Trophoblast cell (in vitro differentiated cells and primary cell): Measurements from ENCODE around the gene TMEM174.
A peak's percentile ranks its signal among the peaks of the same experiment; 100 is the strongest.

Experiments
- DNase-seq, 2 donors: peaks; one replicate each; pipeline ENCODE4 v3.0.0-alpha.2; 2016
- H2AFZ ChIP-seq: 2 replicates; pipeline ENCODE4 v1.6.1; 2013; ENCODE audit warnings: low read length, moderate library complexity, mild to moderate bottlenecking; ENCODE audit not compliant: insufficient read depth, poor library complexity
- H2AK5ac ChIP-seq: 2 replicates; pipeline ENCODE4 v1.6.1; 2013; ENCODE audit warnings: mild to moderate bottlenecking, low read length
- H2BK120ac ChIP-seq: 2 replicates; pipeline ENCODE4 v1.6.1; 2013; ENCODE audit warnings: low read length, mild to moderate bottlenecking, moderate library complexity; ENCODE audit not compliant: insufficient read depth, poor library complexity
- H2BK12ac ChIP-seq: 2 replicates; pipeline ENCODE4 v1.6.1; 2013; ENCODE audit warnings: mild to moderate bottlenecking, low read length, moderate library complexity
- H2BK5ac ChIP-seq: 2 replicates; pipeline ENCODE4 v1.6.1; 2013; ENCODE audit warnings: low read length, low read depth, moderate library complexity, mild to moderate bottlenecking; ENCODE audit not compliant: poor library complexity
- H3K14ac ChIP-seq: 2 replicates; pipeline ENCODE4 v1.6.1; 2013; ENCODE audit warnings: mild to moderate bottlenecking, low read length
- H3K18ac ChIP-seq: 2 replicates; pipeline ENCODE4 v1.6.1; 2013; ENCODE audit warnings: mild to moderate bottlenecking, low read length
- H3K23ac ChIP-seq: 2 replicates; pipeline ENCODE4 v1.6.1; 2013; ENCODE audit warnings: low read length
- H3K27ac ChIP-seq: 2 replicates; pipeline ENCODE4 v1.5.1; 2013; ENCODE audit warnings: low read depth, mild to moderate bottlenecking, inconsistent platforms, low read length, moderate library complexity
- H3K27me3 ChIP-seq: 2 replicates; pipeline ENCODE4 v1.6.1; 2013; ENCODE audit warnings: inconsistent platforms, mild to moderate bottlenecking, low read length, moderate library complexity; ENCODE audit not compliant: insufficient read depth
- H3K36me3 ChIP-seq, 2 experiments: 1 replicate in 1 of 2; 2 replicates in 1 of 2; pipeline ENCODE4 v1.6.1; 2013; ENCODE audit warnings: low read length in 2 of 2, mild to moderate bottlenecking in 2 of 2, moderate library complexity in 1 of 2; ENCODE audit not compliant: insufficient read depth in 2 of 2, control insufficient read depth in 1 of 2
- H3K4ac ChIP-seq: 2 replicates; pipeline ENCODE4 v1.6.1; 2013; ENCODE audit warnings: low read depth, mild to moderate bottlenecking, low read length, moderate library complexity
- H3K4me1 ChIP-seq, 2 experiments: 1 replicate in 1 of 2; 2 replicates in 1 of 2; pipeline ENCODE4 v1.6.1; 2013; ENCODE audit warnings: low read length in 2 of 2, mild to moderate bottlenecking in 2 of 2, moderate library complexity in 1 of 2; ENCODE audit not compliant: insufficient read depth in 2 of 2, control insufficient read depth in 1 of 2
- H3K4me2 ChIP-seq: 2 replicates; pipeline ENCODE4 v1.6.1; 2013; ENCODE audit warnings: inconsistent platforms, mild to moderate bottlenecking, low read length, moderate library complexity
- H3K4me3 ChIP-seq: 2 replicates; pipeline ENCODE4 v1.5.1; 2013; ENCODE audit warnings: mild to moderate bottlenecking, low read depth, low read length, inconsistent platforms
- H3K79me1 ChIP-seq: one replicate; pipeline ENCODE4 v1.6.1; 2013; ENCODE audit warnings: low read length
- H3K79me2 ChIP-seq: 2 replicates; pipeline ENCODE4 v1.6.1; 2013; ENCODE audit warnings: low read length, mild to moderate bottlenecking; ENCODE audit not compliant: control insufficient read depth, insufficient read depth, poor library complexity
- H3K9ac ChIP-seq: 2 replicates; pipeline ENCODE4 v1.6.1; 2013; ENCODE audit warnings: mild to moderate bottlenecking, low read length
- H3K9me3 ChIP-seq: 2 replicates; pipeline ENCODE4 v1.6.1; 2013; ENCODE audit warnings: low read depth, mild to moderate bottlenecking, control low read depth, inconsistent platforms, low read length; ENCODE audit not compliant: insufficient read depth
- H4K12ac ChIP-seq: 2 replicates; pipeline ENCODE4 v1.6.1; 2013; ENCODE audit warnings: low read depth, mild to moderate bottlenecking, low read length, moderate library complexity
- H4K8ac ChIP-seq: 2 replicates; pipeline ENCODE4 v1.6.1; 2013; ENCODE audit warnings: low read depth, mild to moderate bottlenecking, low read length, moderate library complexity
- H4K91ac ChIP-seq: one replicate; pipeline ENCODE4 v1.6.1; 2013; ENCODE audit warnings: low read depth, mild to moderate bottlenecking, low read length, moderate library complexity
- WGBS: extraction: QIAGEN DNeasy Blood & Tissue Kit; methylation state at CpG from one replicate; pipeline ENCODE4 v1.1.7; 2013; ENCODE audit warnings: missing lambda C conversion rate; ENCODE audit not compliant: insufficient read length, insufficient coverage; ENCODE audit errors: extremely low coverage; 5-methylcytosine and 5-hydroxymethylcytosine counted together

Gene TMEM174

GRCh38 chr5:73135021-73135420 lies 38.0 kb upstream of the TMEM174 start:
- no CpG with 5 or more reads among the region's 3 CpGs for WGBS
- peaks cover 9% of the 10 kb centered on the region for H3K79me1 ChIP-seq
- peak overlapping the region; percentile 63 for H3K27ac ChIP-seq
- no peak for DNase-seq
- no peaks in the 10 kb centered on the region for H3K79me2 ChIP-seq
- H3K18ac ChIP-seq: no peak overlapping the region
- H2BK120ac ChIP-seq: peak overlapping the region; percentile 8
- H4K8ac ChIP-seq: no peak overlapping the region
- H3K36me3 ChIP-seq: no peaks in the 10 kb centered on the region
- H2BK12ac ChIP-seq: no peak overlapping the region
- no peaks in the 10 kb centered on the region for H3K9me3 ChIP-seq
- H3K27me3 ChIP-seq: no peaks in the 10 kb centered on the region
- H4K91ac ChIP-seq: peak overlapping the region; percentile 25
- no peak overlapping the region for H3K9ac ChIP-seq
- peak overlapping the region; percentile 85 for H3K23ac ChIP-seq
- no peak overlapping the region for H2AFZ ChIP-seq
- H3K14ac ChIP-seq: no peak overlapping the region
- H3K4ac ChIP-seq: no peak overlapping the region
- H3K4me2 ChIP-seq: peak overlapping the region; percentile 12
- no peak overlapping the region for H2AK5ac ChIP-seq
- H3K4me1 ChIP-seq: peaks cover 16 to 24% of the 10 kb centered on the region in 2 experiments
- no peak overlapping the region for H2BK5ac ChIP-seq
- H4K12ac ChIP-seq: no peak overlapping the region
- H3K4me3 ChIP-seq: no peak overlapping the region

GRCh38 chr5:73135429-73136054 lies 37.5 kb upstream of the TMEM174 start:
- Histone ChIP-seq H4K8ac (peak overlapping the region; percentile 36), H2AK5ac (no peak overlapping the region), H3K14ac (peak overlapping the region; percentile 45), H3K79me1 (peaks cover 9% of the 10 kb centered on the region), H3K9ac (no peak overlapping the region), H3K4me1 (peaks cover 16 to 24% of the 10 kb centered on the region in 2 experiments), H3K79me2 (no peaks in the 10 kb centered on the region), H4K12ac (no peak overlapping the region), H3K9me3 (no peaks in the 10 kb centered on the region), H3K36me3 (no peaks in the 10 kb centered on the region), H3K27ac (peak overlapping the region; percentile 63), H3K18ac (no peak overlapping the region), H4K91ac (peak overlapping the region; percentile 46), H3K4ac (no peak overlapping the region), H2AFZ (no peak overlapping the region), H3K27me3 (no peaks in the 10 kb centered on the region), H3K23ac (no peak overlapping the region), H2BK12ac (no peak overlapping the region), H2BK120ac (peak overlapping the region; percentile 8), H3K4me2 (peak overlapping the region; percentile 12), H2BK5ac (peak overlapping the region; percentile 54), H3K4me3 (no peak overlapping the region)
- WGBS: no CpG with 5 or more reads among the region's 6 CpGs
- peak in 1 of 2 donors; percentile 21 for DNase-seq

- H3K9ac ChIP-seq: no peak overlapping the region
- no CpG with 5 or more reads among the region's 15 CpGs for WGBS
- H2AK5ac ChIP-seq: no peak overlapping the region
- H3K36me3 ChIP-seq: no peaks in the 10 kb centered on the region
- no peak overlapping the region for H3K4me3 ChIP-seq
- H3K14ac ChIP-seq: peak overlapping the region; percentile 6
- H3K27me3 ChIP-seq: no peaks in the 10 kb centered on the region
- peaks cover 16 to 24% of the 10 kb centered on the region in 2 experiments for H3K4me1 ChIP-seq
- H3K9me3 ChIP-seq: no peaks in the 10 kb centered on the region
- H3K23ac ChIP-seq: no peak overlapping the region
- DNase-seq: no peak
- H3K4ac ChIP-seq: no peak overlapping the region
- H3K4me2 ChIP-seq: peak overlapping the region; percentile 4
- no peak overlapping the region for H2BK12ac ChIP-seq
- no peak overlapping the region for H2BK120ac ChIP-seq
- no peak overlapping the region for H3K18ac ChIP-seq
- no peaks in the 10 kb centered on the region for H3K79me2 ChIP-seq
- no peak overlapping the region for H4K12ac ChIP-seq
- peaks cover 9% of the 10 kb centered on the region for H3K79me1 ChIP-seq
- no peak overlapping the region for H2AFZ ChIP-seq
- peak overlapping the region; percentile 63 for H3K27ac ChIP-seq
- peak overlapping the region; percentile 46 for H4K91ac ChIP-seq
- H2BK5ac ChIP-seq: no peak overlapping the region
- H4K8ac ChIP-seq: no peak overlapping the region
These were observed 36.9 kb upstream of the TMEM174 start for GRCh38 chr5:73136055-73136562.

GRCh38 chr5:73137563-73138530 lies 35.1 kb upstream of the TMEM174 start:
- Histone ChIP-seq H3K4ac (no peak overlapping the region), H3K79me1 (peaks cover 9% of the 10 kb centered on the region), H3K9me3 (no peaks in the 10 kb centered on the region), H3K36me3 (no peaks in the 10 kb centered on the region), H4K91ac (no peak overlapping the region), H2BK120ac (no peak overlapping the region), H3K27me3 (no peaks in the 10 kb centered on the region), H3K23ac (no peak overlapping the region), H3K4me1 (peaks cover 16 to 24% of the 10 kb centered on the region in 2 experiments), H3K4me2 (no peak overlapping the region), H4K12ac (no peak overlapping the region), H3K4me3 (no peak overlapping the region), H3K9ac (no peak overlapping the region), H2AK5ac (no peak overlapping the region), H4K8ac (no peak overlapping the region), H3K18ac (no peak overlapping the region), H2AFZ (no peak overlapping the region), H2BK12ac (peak overlapping the region; percentile 3), H3K27ac (no peak overlapping the region), H3K14ac (no peak overlapping the region), H2BK5ac (no peak overlapping the region), H3K79me2 (no peaks in the 10 kb centered on the region)
- no peak for DNase-seq
- WGBS: no CpG with 5 or more reads among the region's 10 CpGs
